ENCODE measurements around the gene IL20RA. TPM values are rescaled to one million over a fixed set of nuclear protein-coding genes. Genes with fewer than 3 reads are reported as not detected.

The IL20RA gene
- total and polyA plus RNA-seq, 2 of the 8 experiments (the other 6 are each of a cell fraction or from before 2014, with no cell fraction given), result 1.3 to 1.7 TPM

DNA sequence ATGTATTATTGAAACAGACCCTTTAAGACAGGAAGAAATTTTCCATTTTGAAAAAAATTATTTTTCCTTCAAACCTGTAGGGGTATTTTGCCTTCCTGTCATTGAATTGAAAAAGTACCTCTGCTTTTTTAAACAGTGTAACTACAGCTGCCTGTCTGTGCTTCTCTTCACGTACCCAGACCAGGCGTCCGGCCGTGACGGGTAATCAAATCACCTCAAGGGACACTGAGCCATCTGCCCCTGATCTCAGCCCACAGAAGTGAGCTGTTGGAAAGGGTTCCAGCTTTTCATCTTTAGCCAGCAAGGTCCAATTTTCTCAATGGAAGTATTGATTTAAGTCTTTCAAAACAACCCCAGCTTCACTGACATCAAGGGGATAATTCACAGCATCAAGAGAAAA is 64.7 kb downstream of the IL20RA start (continued):
- TF ChIP-seq, protein P1, sequence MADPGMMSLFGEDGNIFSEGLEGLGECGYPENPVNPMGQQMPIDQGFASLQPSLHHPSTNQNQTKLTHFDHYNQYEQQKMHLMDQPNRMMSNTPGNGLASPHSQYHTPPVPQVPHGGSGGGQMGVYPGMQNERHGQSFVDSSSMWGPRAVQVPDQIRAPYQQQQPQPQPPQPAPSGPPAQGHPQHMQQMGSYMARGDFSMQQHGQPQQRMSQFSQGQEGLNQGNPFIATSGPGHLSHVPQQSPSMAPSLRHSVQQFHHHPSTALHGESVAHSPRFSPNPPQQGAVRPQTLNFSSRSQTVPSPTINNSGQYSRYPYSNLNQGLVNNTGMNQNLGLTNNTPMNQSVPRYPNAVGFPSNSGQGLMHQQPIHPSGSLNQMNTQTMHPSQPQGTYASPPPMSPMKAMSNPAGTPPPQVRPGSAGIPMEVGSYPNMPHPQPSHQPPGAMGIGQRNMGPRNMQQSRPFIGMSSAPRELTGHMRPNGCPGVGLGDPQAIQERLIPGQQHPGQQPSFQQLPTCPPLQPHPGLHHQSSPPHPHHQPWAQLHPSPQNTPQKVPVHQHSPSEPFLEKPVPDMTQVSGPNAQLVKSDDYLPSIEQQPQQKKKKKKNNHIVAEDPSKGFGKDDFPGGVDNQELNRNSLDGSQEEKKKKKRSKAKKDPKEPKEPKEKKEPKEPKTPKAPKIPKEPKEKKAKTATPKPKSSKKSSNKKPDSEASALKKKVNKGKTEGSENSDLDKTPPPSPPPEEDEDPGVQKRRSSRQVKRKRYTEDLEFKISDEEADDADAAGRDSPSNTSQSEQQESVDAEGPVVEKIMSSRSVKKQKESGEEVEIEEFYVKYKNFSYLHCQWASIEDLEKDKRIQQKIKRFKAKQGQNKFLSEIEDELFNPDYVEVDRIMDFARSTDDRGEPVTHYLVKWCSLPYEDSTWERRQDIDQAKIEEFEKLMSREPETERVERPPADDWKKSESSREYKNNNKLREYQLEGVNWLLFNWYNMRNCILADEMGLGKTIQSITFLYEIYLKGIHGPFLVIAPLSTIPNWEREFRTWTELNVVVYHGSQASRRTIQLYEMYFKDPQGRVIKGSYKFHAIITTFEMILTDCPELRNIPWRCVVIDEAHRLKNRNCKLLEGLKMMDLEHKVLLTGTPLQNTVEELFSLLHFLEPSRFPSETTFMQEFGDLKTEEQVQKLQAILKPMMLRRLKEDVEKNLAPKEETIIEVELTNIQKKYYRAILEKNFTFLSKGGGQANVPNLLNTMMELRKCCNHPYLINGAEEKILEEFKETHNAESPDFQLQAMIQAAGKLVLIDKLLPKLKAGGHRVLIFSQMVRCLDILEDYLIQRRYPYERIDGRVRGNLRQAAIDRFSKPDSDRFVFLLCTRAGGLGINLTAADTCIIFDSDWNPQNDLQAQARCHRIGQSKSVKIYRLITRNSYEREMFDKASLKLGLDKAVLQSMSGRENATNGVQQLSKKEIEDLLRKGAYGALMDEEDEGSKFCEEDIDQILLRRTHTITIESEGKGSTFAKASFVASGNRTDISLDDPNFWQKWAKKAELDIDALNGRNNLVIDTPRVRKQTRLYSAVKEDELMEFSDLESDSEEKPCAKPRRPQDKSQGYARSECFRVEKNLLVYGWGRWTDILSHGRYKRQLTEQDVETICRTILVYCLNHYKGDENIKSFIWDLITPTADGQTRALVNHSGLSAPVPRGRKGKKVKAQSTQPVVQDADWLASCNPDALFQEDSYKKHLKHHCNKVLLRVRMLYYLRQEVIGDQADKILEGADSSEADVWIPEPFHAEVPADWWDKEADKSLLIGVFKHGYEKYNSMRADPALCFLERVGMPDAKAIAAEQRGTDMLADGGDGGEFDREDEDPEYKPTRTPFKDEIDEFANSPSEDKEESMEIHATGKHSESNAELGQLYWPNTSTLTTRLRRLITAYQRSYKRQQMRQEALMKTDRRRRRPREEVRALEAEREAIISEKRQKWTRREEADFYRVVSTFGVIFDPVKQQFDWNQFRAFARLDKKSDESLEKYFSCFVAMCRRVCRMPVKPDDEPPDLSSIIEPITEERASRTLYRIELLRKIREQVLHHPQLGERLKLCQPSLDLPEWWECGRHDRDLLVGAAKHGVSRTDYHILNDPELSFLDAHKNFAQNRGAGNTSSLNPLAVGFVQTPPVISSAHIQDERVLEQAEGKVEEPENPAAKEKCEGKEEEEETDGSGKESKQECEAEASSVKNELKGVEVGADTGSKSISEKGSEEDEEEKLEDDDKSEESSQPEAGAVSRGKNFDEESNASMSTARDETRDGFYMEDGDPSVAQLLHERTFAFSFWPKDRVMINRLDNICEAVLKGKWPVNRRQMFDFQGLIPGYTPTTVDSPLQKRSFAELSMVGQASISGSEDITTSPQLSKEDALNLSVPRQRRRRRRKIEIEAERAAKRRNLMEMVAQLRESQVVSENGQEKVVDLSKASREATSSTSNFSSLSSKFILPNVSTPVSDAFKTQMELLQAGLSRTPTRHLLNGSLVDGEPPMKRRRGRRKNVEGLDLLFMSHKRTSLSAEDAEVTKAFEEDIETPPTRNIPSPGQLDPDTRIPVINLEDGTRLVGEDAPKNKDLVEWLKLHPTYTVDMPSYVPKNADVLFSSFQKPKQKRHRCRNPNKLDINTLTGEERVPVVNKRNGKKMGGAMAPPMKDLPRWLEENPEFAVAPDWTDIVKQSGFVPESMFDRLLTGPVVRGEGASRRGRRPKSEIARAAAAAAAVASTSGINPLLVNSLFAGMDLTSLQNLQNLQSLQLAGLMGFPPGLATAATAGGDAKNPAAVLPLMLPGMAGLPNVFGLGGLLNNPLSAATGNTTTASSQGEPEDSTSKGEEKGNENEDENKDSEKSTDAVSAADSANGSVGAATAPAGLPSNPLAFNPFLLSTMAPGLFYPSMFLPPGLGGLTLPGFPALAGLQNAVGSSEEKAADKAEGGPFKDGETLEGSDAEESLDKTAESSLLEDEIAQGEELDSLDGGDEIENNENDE (IDR thresholded peaks at IDR 0.05; ENCODE audit: insufficient replicate concordance, low read length), result no peak
- TF ChIP-seq ASH2L (IDR thresholded peaks at IDR 0.05; ENCODE audit: low read length), result no peak
- no peak for TF ChIP-seq SIX5 (IDR thresholded peaks at IDR 0.05; ENCODE audit: low read depth, low read length)
- TF ChIP-seq EGR1 (IDR thresholded peaks at IDR 0.05; ENCODE audit: borderline replicate concordance, low read depth, low read length), result no peak
